Naive thymus-derived CD4-positive, alpha-beta T cell (primary cell): Measurements from ENCODE around the gene OVCA2. TPM values are rescaled to one million over a fixed set of nuclear protein-coding genes. Genes with fewer than 3 reads are reported as not detected.
A peak's percentile ranks its signal among the peaks of the same experiment; 100 is the strongest.

Source experiments
- ATAC-seq: fragments of 150-1000 bp; cut with Tn5 transposase; 2 replicates; pipeline ENCODE4 v1.10.0; 2021; ENCODE audit warnings: mild to moderate bottlenecking, moderate library complexity
- CTCF ChIA-PET: fragments of 350-600 bp; sonication (Branson Sonifier 250); formaldehyde crosslinking; loops from one replicate; lab custom pipeline; 2021; ENCODE audit warnings: antibody characterized with exemption; lab: Charles Lee
- POLR2A ChIA-PET: fragments of 350-600 bp; sonication (Branson Sonifier 250); formaldehyde crosslinking; loops from one replicate; lab custom pipeline; 2021; ENCODE audit warnings: antibody characterized with exemption, inconsistent platforms; lab: Charles Lee
- DNase-seq, 9 donors: peaks; one replicate each; pipeline versions ENCODE4 v3.0.0 to v3.0.0-alpha.2; 2020 to 2022; ENCODE audit warnings: mixed read lengths in 1 of 9
- H3K27ac ChIP-seq: one replicate; pipeline ENCODE4 v1.7.0; 2013; ENCODE audit warnings: mild to moderate bottlenecking, low read depth, low read length, moderate library complexity
- H3K27me3 ChIP-seq, 2 donors: one replicate each; pipeline ENCODE4 v1.7.0; 2013; ENCODE audit warnings: low read length in 2 of 2, mild to moderate bottlenecking in 2 of 2, moderate library complexity in 2 of 2; ENCODE audit not compliant: control insufficient read depth in 2 of 2, insufficient read depth in 2 of 2
- H3K36me3 ChIP-seq, 3 experiments: 1 replicate in 2 of 3; 2 replicates in 1 of 3; pipeline ENCODE4 v1.7.0; 2013; ENCODE audit warnings: low read length in 3 of 3, mild to moderate bottlenecking in 3 of 3, moderate library complexity in 1 of 3; ENCODE audit not compliant: insufficient read depth in 3 of 3, control insufficient read depth in 2 of 3
- H3K4me1 ChIP-seq, 2 donors: one replicate each; pipeline ENCODE4 v1.7.0; 2013; ENCODE audit warnings: low read length in 2 of 2, mild to moderate bottlenecking in 2 of 2, moderate library complexity in 1 of 2; ENCODE audit not compliant: control insufficient read depth in 2 of 2, insufficient read depth in 2 of 2
- H3K4me3 ChIP-seq: 2 replicates; pipeline ENCODE4 v1.7.0; 2013; ENCODE audit warnings: mild to moderate bottlenecking, low read length
- H3K9me3 ChIP-seq, 3 experiments: 1 replicate in 2 of 3; 2 replicates in 1 of 3; pipeline ENCODE4 v1.7.0; 2013; ENCODE audit warnings: low read length in 3 of 3; ENCODE audit not compliant: control insufficient read depth in 2 of 3
- H3K27ac Mint-ChIP-seq, 9 donors: one replicate each; pipeline ENCODE4 v1.8.0; 2020 to 2022; ENCODE audit warnings: mixed read lengths in 9 of 9, mild to moderate bottlenecking in 8 of 9, moderate library complexity in 5 of 9, inconsistent platforms in 2 of 9
- H3K27me3 Mint-ChIP-seq, 5 donors: one replicate each; pipeline ENCODE4 v1.8.0; 2021 to 2022; ENCODE audit warnings: mixed read lengths in 5 of 5, mild to moderate bottlenecking in 1 of 5
- H3K36me3 Mint-ChIP-seq, 5 donors: one replicate each; pipeline ENCODE4 v1.8.0; 2020 to 2022; ENCODE audit warnings: mixed read lengths in 5 of 5, mild to moderate bottlenecking in 3 of 5, inconsistent platforms in 1 of 5
- H3K4me1 Mint-ChIP-seq, 7 donors: one replicate each; pipeline ENCODE4 v1.8.0; 2020 to 2022; ENCODE audit warnings: mixed read lengths in 7 of 7, mild to moderate bottlenecking in 3 of 7, inconsistent platforms in 1 of 7
- H3K4me3 Mint-ChIP-seq, 10 donors: one replicate each; pipeline ENCODE4 v1.8.0; 2020 to 2022; ENCODE audit warnings: mild to moderate bottlenecking in 10 of 10, mixed read lengths in 10 of 10, moderate library complexity in 6 of 10, inconsistent platforms in 2 of 10
- H3K9me3 Mint-ChIP-seq, 11 donors: one replicate each; pipeline ENCODE4 v1.8.0; 2020 to 2022; ENCODE audit warnings: mixed read lengths in 11 of 11, mild to moderate bottlenecking in 4 of 11, inconsistent platforms in 1 of 11, moderate library complexity in 1 of 11
- intact Hi-C, 2 donors: fragments of 100-400 bp; cut with micrococcal nuclease; formaldehyde crosslinking; loops; one replicate each; pipeline ENCODE4 v1.15.1; 2023
- polyA plus RNA-seq, 2 donors: library from polyadenylated mRNA; unstranded; fragments of 300-500 nt; fragmentation: Illumina TruSeq; gene quantifications; one replicate each; pipeline ENCODE4 v1.2.3, GENCODE V29; 2021
- total RNA-seq, 6 experiments: library from RNA in 5 of 6; stranded (reverse) in 5 of 6; gene quantifications; 1 replicate in 5 of 6; 2 replicates in 1 of 6; pipeline ENCODE4 v1.2.3 and lab custom pipeline; 2021 to 2026

OVCA2 gene
- total and polyA plus RNA-seq, 7 experiments from 2014 or later: 24.5 to 65.5 (median 34.0) TPM

- peaks cover 14 to 25% of the 10 kb centered on the region in 2 donors for H3K4me1 ChIP-seq
- H3K9me3 ChIP-seq: no peaks in the 10 kb centered on the region
- POLR2A ChIA-PET: interaction anchor here (0.6 to 1.0 kb wide), 2 partner anchors 118 to 219 kb away, joined by 3 to 4 read pairs; no protein-coding TSS in a partner anchor
- intact Hi-C loops: loop anchor here (2.0 to 10.0 kb wide), 4 partner anchors 15 to 378 kb away; partner anchors contain the start of genes OVCA2 (in 1 of the 2), RILP (in 1 of the 2) and SCARF1 (in 1 of the 2)
- Mint-ChIP-seq H3K27ac (peak overlapping the region in 2 of 9 donors; percentile 32 to 41), H3K4me1 (peaks cover 14 to 30% (median 25%) of the 10 kb centered on the region in 7 donors), H3K36me3 (peaks cover 0 to 3% (median 0%) of the 10 kb centered on the region in 5 donors), H3K27me3 (peaks cover 9 to 61% (median 15%) of the 10 kb centered on the region in 5 donors), H3K9me3 (peaks cover 0 to 4% (median 0%) of the 10 kb centered on the region in 11 donors), H3K4me3 (peak overlapping the region; percentile 74 to 87 (median 82))
- peaks cover 3 to 10% of the 10 kb centered on the region in 2 donors for H3K27me3 ChIP-seq
- peaks cover 0 to 6% (median 0%) of the 10 kb centered on the region in 3 experiments for H3K36me3 ChIP-seq
- DNase-seq (no peak), ATAC-seq (no peak)
- H3K27ac ChIP-seq: no peak overlapping the region
- peak overlapping the region; percentile 58 for H3K4me3 ChIP-seq
- CTCF ChIA-PET: interaction anchor here (2.1 kb wide), 1 partner anchor 304 kb away, joined by 4 read pairs; no protein-coding TSS in a partner anchor
These were observed 16.1 kb upstream of the OVCA2 start for GRCh38 chr17:2025622-2026309.

DNA sequence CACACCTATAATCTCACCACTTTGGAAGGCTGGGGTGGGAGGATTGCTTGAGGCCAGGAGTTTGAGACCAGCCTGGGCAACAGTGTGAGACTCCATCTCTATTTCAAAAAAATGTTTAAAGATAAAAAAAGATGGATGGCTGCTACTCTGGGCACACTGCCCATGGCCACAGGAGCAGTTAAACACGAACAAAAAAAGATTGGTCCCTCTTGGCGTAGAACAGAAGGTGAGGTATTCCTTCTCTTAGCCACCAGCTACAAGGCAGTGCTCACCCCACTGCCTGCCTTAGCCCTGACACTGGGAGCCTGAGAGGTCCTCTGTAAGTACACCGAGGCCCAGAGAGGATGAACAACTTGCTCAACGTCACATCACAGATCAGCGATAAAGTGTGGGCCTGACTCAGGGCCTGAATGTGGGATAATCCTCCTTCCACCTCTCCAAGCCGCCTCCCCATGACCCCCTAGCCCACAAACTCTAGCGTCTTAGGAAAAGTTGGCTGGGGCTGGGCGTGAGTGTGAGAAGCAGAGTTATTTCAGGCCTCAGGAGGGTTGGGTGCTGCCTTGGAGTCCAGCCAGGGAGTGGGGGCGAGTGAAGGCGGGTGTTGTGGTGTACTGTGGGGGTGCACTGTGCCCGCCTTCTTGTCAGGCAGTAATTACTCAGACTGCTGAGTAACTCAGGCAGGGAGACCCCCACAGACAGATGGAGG lies 14.1 kb upstream of the OVCA2 start:
- Mint-ChIP-seq H3K27me3 (peaks cover 9 to 50% (median 15%) of the 10 kb centered on the region in 5 donors), H3K4me1 (peaks cover 17 to 44% (median 27%) of the 10 kb centered on the region in 7 donors), H3K9me3 (peaks cover 0 to 4% (median 0%) of the 10 kb centered on the region in 11 donors), H3K36me3 (peaks cover 0 to 3% (median 0%) of the 10 kb centered on the region in 5 donors), H3K4me3 (peak overlapping the region in 5 of 10 donors; percentile 5 to 43 (median 25)), H3K27ac (peak overlapping the region in 3 of 9 donors; percentile 20 to 71 (median 25))
- POLR2A ChIA-PET: interaction anchor here (0.7 kb wide), 1 partner anchor 118 kb away, joined by 3 read pairs; no protein-coding TSS in a partner anchor
- H3K27ac ChIP-seq: no peak overlapping the region
- DNase-seq: no peak
- CTCF ChIA-PET: interaction anchor here (0.8 kb wide), 1 partner anchor 148 kb away, joined by 4 read pairs; no protein-coding TSS in a partner anchor
- no peak overlapping the region for H3K4me3 ChIP-seq
- H3K4me1 ChIP-seq: peaks cover 20 to 34% of the 10 kb centered on the region in 2 donors
- peaks cover 0 to 11% (median 0%) of the 10 kb centered on the region in 3 experiments for H3K36me3 ChIP-seq
- intact Hi-C loops: loop anchor here (5.0 to 10.0 kb wide), 2 partner anchors 153 to 380 kb away; partner anchors contain the start of genes RILP (in 1 of the 2) and SCARF1 (in 1 of the 2)
- ATAC-seq: no peak
- no peaks in the 10 kb centered on the region for H3K9me3 ChIP-seq
- peaks cover 3 to 10% of the 10 kb centered on the region in 2 donors for H3K27me3 ChIP-seq

DNA sequence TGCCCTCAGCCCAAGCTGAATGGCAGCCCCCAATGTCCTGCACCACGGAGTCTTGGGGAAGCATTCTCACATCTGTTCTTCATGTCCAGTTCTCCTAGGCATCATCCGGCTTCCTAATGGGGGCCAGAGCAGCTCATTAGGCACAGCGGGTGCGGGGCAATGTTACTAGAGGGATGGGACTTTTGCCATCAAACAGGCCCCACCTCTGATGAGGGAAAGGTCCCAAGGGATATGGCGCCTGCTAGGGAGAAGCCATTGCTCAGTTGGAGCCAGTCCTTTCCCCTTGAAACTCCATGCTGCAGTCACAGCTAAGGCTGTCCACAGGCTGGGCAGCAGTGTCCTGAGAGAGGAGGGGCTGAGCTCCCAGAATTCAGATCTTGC lies 13.6 kb upstream of the OVCA2 start:
- DNase-seq (no peak), ATAC-seq (no peak)
- Histone ChIP-seq H3K9me3 (no peaks in the 10 kb centered on the region), H3K4me1 (peaks cover 20 to 29% of the 10 kb centered on the region in 2 donors), H3K4me3 (no peak overlapping the region), H3K36me3 (peaks cover 0 to 12% (median 0%) of the 10 kb centered on the region in 3 experiments), H3K27ac (no peak overlapping the region), H3K27me3 (peaks cover 0 to 10% of the 10 kb centered on the region in 2 donors)
- peaks cover 0 to 3% (median 0%) of the 10 kb centered on the region in 5 donors for H3K36me3 Mint-ChIP-seq
- intact Hi-C loops: loop anchor here (5.0 to 10.0 kb wide), 2 partner anchors 153 to 381 kb away; partner anchors contain the start of genes RILP (in 1 of the 2) and SCARF1 (in 1 of the 2)
- peaks cover 9 to 45% (median 15%) of the 10 kb centered on the region in 5 donors for H3K27me3 Mint-ChIP-seq
- ChIA-PET POLR2A (interaction anchor here (1.6 kb wide), 1 partner anchor 312 kb away, joined by 5 read pairs; no protein-coding TSS in a partner anchor), CTCF (no interaction called here)
- H3K4me1 Mint-ChIP-seq: peaks cover 17 to 44% (median 30%) of the 10 kb centered on the region in 7 donors
- H3K4me3 Mint-ChIP-seq: peak overlapping the region in 4 of 10 donors; percentile 11 to 68 (median 32)
- peaks cover 0 to 4% (median 0%) of the 10 kb centered on the region in 11 donors for H3K9me3 Mint-ChIP-seq
- no peak overlapping the region for H3K27ac Mint-ChIP-seq

- H3K4me3 Mint-ChIP-seq: peak overlapping the region in 6 of 10 donors; percentile 25 to 68 (median 44)
- H3K36me3 Mint-ChIP-seq: peaks cover 0 to 3% (median 0%) of the 10 kb centered on the region in 5 donors
- no peak for ATAC-seq
- H3K4me1 ChIP-seq: peaks cover 20 to 27% of the 10 kb centered on the region in 2 donors
- peaks cover 17 to 43% (median 29%) of the 10 kb centered on the region in 7 donors for H3K4me1 Mint-ChIP-seq
- peaks cover 0 to 10% of the 10 kb centered on the region in 2 donors for H3K27me3 ChIP-seq
- H3K9me3 Mint-ChIP-seq: peaks cover 0 to 4% (median 0%) of the 10 kb centered on the region in 11 donors
- no peak overlapping the region for H3K27ac ChIP-seq
- H3K27ac Mint-ChIP-seq: no peak overlapping the region
- intact Hi-C loops: loop anchor here (5.0 to 10.0 kb wide), 2 partner anchors 154 to 381 kb away; partner anchors contain the start of genes RILP (in 1 of the 2) and SCARF1 (in 1 of the 2)
- POLR2A ChIA-PET: interaction anchor here (1.6 kb wide), 1 partner anchor 312 kb away, joined by 5 read pairs; no protein-coding TSS in a partner anchor
- H3K36me3 ChIP-seq: peaks cover 0 to 18% (median 0%) of the 10 kb centered on the region in 3 experiments
- peaks cover 9 to 40% (median 15%) of the 10 kb centered on the region in 5 donors for H3K27me3 Mint-ChIP-seq
- no peak overlapping the region for H3K4me3 ChIP-seq
- no peaks in the 10 kb centered on the region for H3K9me3 ChIP-seq
- CTCF ChIA-PET: no interaction called here
- no peak for DNase-seq
These were observed 13.1 kb upstream of the OVCA2 start for GRCh38 chr17:2028737-2029136.

DNA sequence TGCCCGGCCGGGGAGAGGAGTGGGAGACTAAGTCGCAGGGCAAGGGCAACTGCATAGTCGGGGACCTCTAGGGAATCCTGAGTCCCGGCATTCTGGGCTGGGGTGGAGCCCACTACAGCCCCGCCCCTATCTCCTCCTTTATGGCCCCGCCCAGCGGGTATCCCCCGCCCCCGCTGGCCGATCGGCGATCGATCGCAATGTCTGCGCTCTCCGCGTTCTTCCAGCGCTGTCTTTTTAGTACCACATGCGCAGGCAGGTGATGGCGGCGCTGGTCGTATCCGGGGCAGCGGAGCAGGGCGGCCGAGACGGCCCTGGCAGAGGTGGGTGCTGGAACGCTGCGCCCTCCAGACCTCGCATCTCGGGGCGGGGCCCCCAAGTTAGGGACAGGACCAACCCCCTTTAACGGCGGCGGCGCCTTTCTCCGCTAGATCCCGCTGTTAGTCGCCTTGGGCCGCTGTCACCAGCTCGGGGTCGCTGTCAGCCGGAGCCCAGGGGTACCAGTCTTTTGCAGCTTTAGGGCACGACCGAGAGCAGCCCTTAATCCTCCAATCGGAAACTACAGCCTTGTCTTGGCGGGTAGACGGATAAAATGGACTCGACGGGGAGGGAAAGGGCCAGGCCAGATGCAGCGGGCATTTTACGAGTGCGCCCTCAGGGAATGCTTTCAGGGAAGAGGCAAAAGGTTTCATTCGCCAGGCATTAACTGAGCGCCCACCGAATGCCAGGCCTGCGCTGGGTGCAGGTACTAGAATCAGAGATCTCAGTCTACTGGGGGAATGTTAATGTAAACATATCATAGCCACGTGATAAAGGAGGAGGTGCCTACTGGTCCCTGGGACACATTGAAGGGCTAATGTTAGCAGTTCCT lies 11.7 kb upstream of the OVCA2 start, which contains the start of gene DPH1:
Gene DPH1 (plus strand): TSS at position 243 of the 868 bp plus-strand sequence. CDS start 17 bp downstream, at position 260.
- H3K9me3 ChIP-seq: no peaks in the 10 kb centered on the region
- peaks cover 0 to 23% (median 0%) of the 10 kb centered on the region in 3 experiments for H3K36me3 ChIP-seq
- H3K9me3 Mint-ChIP-seq: peaks cover 0 to 4% (median 0%) of the 10 kb centered on the region in 11 donors
- peak; percentile 93 for ATAC-seq
- H3K4me1 Mint-ChIP-seq: peaks cover 17 to 43% (median 29%) of the 10 kb centered on the region in 7 donors
- H3K27me3 ChIP-seq: peaks cover 0 to 4% of the 10 kb centered on the region in 2 donors
- peaks cover 13 to 27% of the 10 kb centered on the region in 2 donors for H3K4me1 ChIP-seq
- H3K4me3 Mint-ChIP-seq: peak within 1 kb of the TSS; percentile 92 to 99 (median 96)
- ChIA-PET CTCF (interaction anchor here (1.0 kb wide), 1 partner anchor 11 kb away, joined by 4 read pairs; no protein-coding TSS in a partner anchor), POLR2A (interaction anchor here (0.6 to 1.6 kb wide), 5 partner anchors 8 to 314 kb away, joined by 3 to 5 read pairs (median 4); no protein-coding TSS in a partner anchor)
- intact Hi-C loops: loop anchor here (1.0 to 10.0 kb wide), 10 partner anchors 11 to 383 kb away; partner anchors contain the start of genes RILP (in 1 of the 2), RPA1 (in 1 of the 2), SCARF1 (in 1 of the 2) and SMYD4 (in 1 of the 2)
- H3K27me3 Mint-ChIP-seq: peaks cover 9 to 38% (median 15%) of the 10 kb centered on the region in 5 donors
- H3K4me3 ChIP-seq: peak within 1 kb of the TSS; percentile 95
- H3K36me3 Mint-ChIP-seq: peaks cover 0 to 3% (median 0%) of the 10 kb centered on the region in 5 donors
- H3K27ac Mint-ChIP-seq: peak within 1 kb of the TSS; percentile 65 to 96 (median 89)
- peak; percentile 72 to 88 (median 83) for DNase-seq
- peak within 1 kb of the TSS; percentile 85 for H3K27ac ChIP-seq
